ENCODE measurements around the gene POLD2. TPM values are rescaled to one million over a fixed set of nuclear protein-coding genes. Genes with fewer than 3 reads are reported as not detected.

Gene POLD2
- total RNA-seq, 1 donor from 2014 or later = 147 TPM

- peak overlapping the region; percentile 96 for H3K27ac Mint-ChIP-seq
- peaks cover 64% of the 10 kb centered on the region for H3K4me1 Mint-ChIP-seq
- no peaks in the 10 kb centered on the region for H3K9me3 Mint-ChIP-seq
- ChIA-PET CTCF (interaction anchor here (0.7 to 1.5 kb wide), 2 partner anchors 7 to 35 kb away, joined by 3 read pairs; no protein-coding TSS in a partner anchor), POLR2A (interaction anchor here (0.8 to 3.5 kb wide), 4 partner anchors 8 to 67 kb away, joined by 3 to 52 read pairs (median 7); partner anchors contain the start of gene DBNL)
- H3K36me3 Mint-ChIP-seq (ENCODE audit: low read depth) = peaks cover 56% of the 10 kb centered on the region
- no peak overlapping the region for H3K4me3 Mint-ChIP-seq
- DNase-seq (no peak), ATAC-seq (ENCODE audit: low read depth) (no peak)
- no peak for TF ChIP-seq CTCF (IDR thresholded peaks at IDR 0.05)
- no peaks in the 10 kb centered on the region for H3K27me3 Mint-ChIP-seq
- intact Hi-C loops (cut with micrococcal nuclease) = no loop called here
Observed at GRCh38 chr7:44080118-44080517, 43.2 kb downstream of the POLD2 start.

- no peak for ATAC-seq (ENCODE audit: low read depth)
- peak overlapping the region; percentile 92 for H3K27ac Mint-ChIP-seq
- no peaks in the 10 kb centered on the region for H3K9me3 Mint-ChIP-seq
- ChIA-PET POLR2A (interaction anchor here (1.5 to 3.5 kb wide), 2 partner anchors 21 to 34 kb away, joined by 6 to 52 read pairs; partner anchors contain the start of gene DBNL), CTCF (interaction anchor here (1.5 kb wide), 1 partner anchor 36 kb away, joined by 3 read pairs; no protein-coding TSS in a partner anchor)
- peaks cover 70% of the 10 kb centered on the region for H3K4me1 Mint-ChIP-seq
- intact Hi-C loops (cut with micrococcal nuclease) = no loop called here
- no peak for DNase-seq
- no peaks in the 10 kb centered on the region for H3K27me3 Mint-ChIP-seq
- TF ChIP-seq CTCF (IDR thresholded peaks at IDR 0.05) = no peak
- H3K4me3 Mint-ChIP-seq = no peak overlapping the region
- H3K36me3 Mint-ChIP-seq (ENCODE audit: low read depth) = peaks cover 56% of the 10 kb centered on the region
Observed at GRCh38 chr7:44079331-44080021, 43.9 kb downstream of the POLD2 start.

GRCh38 chr7:44078521-44078920 lies 44.8 kb downstream of the POLD2 start:
- H3K9me3 Mint-ChIP-seq = no peaks in the 10 kb centered on the region
- H3K36me3 Mint-ChIP-seq (ENCODE audit: low read depth) = peaks cover 62% of the 10 kb centered on the region
- no peak for DNase-seq
- ATAC-seq (ENCODE audit: low read depth) = no peak
- peak overlapping the region; percentile 44 for H3K4me3 Mint-ChIP-seq
- H3K27me3 Mint-ChIP-seq = no peaks in the 10 kb centered on the region
- CTCF ChIA-PET = interaction anchor here (1.2 to 1.3 kb wide), 2 partner anchors 31 to 118 kb away, joined by 3 to 6 read pairs; no protein-coding TSS in a partner anchor
- intact Hi-C loops (cut with micrococcal nuclease) = no loop called here
- peak overlapping the region; percentile 92 for H3K27ac Mint-ChIP-seq
- POLR2A ChIA-PET = interaction anchor here (0.6 to 1.5 kb wide), 9 partner anchors 11 to 122 kb away, joined by 3 to 6 read pairs (median 4); partner anchors contain the start of genes DBNL and YKT6
- peaks cover 78% of the 10 kb centered on the region for H3K4me1 Mint-ChIP-seq
- TF ChIP-seq CTCF (IDR thresholded peaks at IDR 0.05) = no peak

- no peak for DNase-seq
- POLR2A ChIA-PET = interaction anchor here (1.0 to 1.5 kb wide), 5 partner anchors 10 to 33 kb away, joined by 3 to 6 read pairs (median 5); partner anchors contain the start of gene DBNL
Observed at GRCh38 chr7:44077681-44078091, 45.7 kb downstream of the POLD2 start.

More at GRCh38 chr7:44077681-44078091, 45.7 kb downstream of the POLD2 start:
- no peaks in the 10 kb centered on the region for H3K9me3 Mint-ChIP-seq
- peaks cover 70% of the 10 kb centered on the region for H3K36me3 Mint-ChIP-seq (ENCODE audit: low read depth)
- no peak overlapping the region for H3K4me3 Mint-ChIP-seq
- H3K27me3 Mint-ChIP-seq = no peaks in the 10 kb centered on the region
- H3K27ac Mint-ChIP-seq = peak overlapping the region; percentile 92
- no peak for ATAC-seq (ENCODE audit: low read depth)
- intact Hi-C loops (cut with micrococcal nuclease) = no loop called here
- H3K4me1 Mint-ChIP-seq = peaks cover 79% of the 10 kb centered on the region
- no peak for TF ChIP-seq CTCF (IDR thresholded peaks at IDR 0.05)
- CTCF ChIA-PET = interaction anchor here (1.2 to 1.3 kb wide), 2 partner anchors 30 to 118 kb away, joined by 3 to 6 read pairs; no protein-coding TSS in a partner anchor
